NCI-H2196 treated with DMSO at 0.1 percent for 48 hours (cell line): ENCODE measurements around the gene FAM20A.

ENCODE experiments used
- DNase-seq: peaks from one replicate; lab custom pipeline; 2025; ENCODE audit not compliant: unreplicated experiment; lab: John Stamatoyannopoulos, UW

The FAM20A gene

GRCh38 chr17:68611353-68612208, 10.4 kb upstream of the FAM20A start:
- DNase-seq: no peak

GRCh38 chr17:68610554-68610953, 9.4 kb upstream of the FAM20A start:
- DNase-seq: no peak

- no peak for DNase-seq
These were observed 7.5 kb upstream of the FAM20A start for GRCh38 chr17:68608515-68609130.

- no peak for DNase-seq
These were observed 5.5 kb upstream of the FAM20A start for GRCh38 chr17:68606451-68607307.

- no peak for DNase-seq
These were observed 4.7 kb upstream of the FAM20A start for GRCh38 chr17:68605914-68606313.

GRCh38 chr17:68603656-68604055, 2.5 kb upstream of the FAM20A start:
- no peak for DNase-seq

- DNase-seq: no peak
These were observed 1.9 kb upstream of the FAM20A start for GRCh38 chr17:68603027-68603426.

- DNase-seq: no peak
These were observed 1.1 kb upstream of the FAM20A start for GRCh38 chr17:68602289-68602688.

- DNase-seq: no peak
These were observed 560 bp upstream of the FAM20A start for GRCh38 chr17:68601565-68602288.

GRCh38 chr17:68600067-68600930, 868 bp downstream of the FAM20A start:
- DNase-seq: no peak

GRCh38 chr17:68599552-68600066, 1.6 kb downstream of the FAM20A start:
- DNase-seq: no peak

- no peak for DNase-seq
These were observed 2.1 kb downstream of the FAM20A start for GRCh38 chr17:68599091-68599490.

- DNase-seq: no peak
These were observed 2.6 kb downstream of the FAM20A start for GRCh38 chr17:68598545-68598961.

GRCh38 chr17:68598074-68598473, 3.1 kb downstream of the FAM20A start:
- no peak for DNase-seq

GRCh38 chr17:68596411-68596945, 4.7 kb downstream of the FAM20A start:
- DNase-seq: no peak

- no peak for DNase-seq
These were observed 5.2 kb downstream of the FAM20A start for GRCh38 chr17:68595986-68596385.

GRCh38 chr17:68595496-68595895, 5.7 kb downstream of the FAM20A start:
- DNase-seq: no peak

GRCh38 chr17:68594552-68594951, 6.6 kb downstream of the FAM20A start:
- no peak for DNase-seq
